GM21526 (cell line): ENCODE data around the gene YOD1.

Experiments
- ATAC-seq: cut with Tn5 transposase; IDR thresholded peaks from one replicate; pipeline ENCODE4 v1.9.1; 2021; ENCODE audit warnings: moderate library complexity; ENCODE audit not compliant: unreplicated experiment, low FRiP score

Gene YOD1

GRCh38 chr1:207073906-207074820 lies 23.2 kb upstream of the YOD1 start:
- ATAC-seq: no peak

GRCh38 chr1:207072233-207072632 lies 21.2 kb upstream of the YOD1 start:
- no peak for ATAC-seq

DNA sequence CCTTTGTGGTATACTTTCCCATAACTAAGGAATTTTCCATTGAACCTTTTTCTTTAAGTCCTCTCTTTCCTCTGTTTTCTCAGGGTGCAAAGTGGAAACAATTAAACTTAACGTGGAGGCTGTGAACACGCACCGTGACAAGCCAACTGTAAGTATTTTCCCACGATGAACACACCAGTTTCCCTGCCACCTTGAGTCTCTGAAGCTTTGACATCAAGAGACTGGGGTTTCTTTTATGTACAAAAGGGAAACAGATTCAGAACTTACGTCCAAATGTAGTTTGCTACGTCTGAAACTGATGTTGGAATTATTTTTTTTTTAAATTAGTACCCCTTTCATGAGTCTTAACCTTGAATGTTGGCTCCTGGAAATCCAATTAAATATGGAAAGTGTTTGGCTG lies 20.4 kb upstream of the YOD1 start:
- ATAC-seq: no peak

DNA sequence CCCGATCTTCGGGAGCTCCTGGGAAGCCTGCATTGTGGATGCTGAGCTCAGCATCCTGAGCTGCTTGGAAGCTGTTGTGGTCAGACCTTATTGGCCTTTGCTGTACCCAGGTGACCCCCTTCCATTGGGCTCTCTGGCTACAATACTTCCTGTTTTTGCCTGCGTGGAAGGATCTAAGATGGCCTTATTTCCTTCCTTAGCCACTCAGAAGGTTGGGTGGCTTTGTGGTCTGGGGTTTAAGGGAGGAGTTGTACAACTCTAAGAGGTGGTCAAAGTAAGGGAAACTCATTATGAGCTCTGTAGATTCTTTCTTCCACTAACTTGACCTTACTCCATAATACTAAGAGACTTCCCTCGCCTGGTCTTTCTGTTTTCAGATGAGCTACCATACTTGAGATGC lies 19.8 kb upstream of the YOD1 start:
- ATAC-seq: no peak

- ATAC-seq: no peak
Measured at GRCh38 chr1:207069858-207070506, 19.0 kb upstream of the YOD1 start.

DNA sequence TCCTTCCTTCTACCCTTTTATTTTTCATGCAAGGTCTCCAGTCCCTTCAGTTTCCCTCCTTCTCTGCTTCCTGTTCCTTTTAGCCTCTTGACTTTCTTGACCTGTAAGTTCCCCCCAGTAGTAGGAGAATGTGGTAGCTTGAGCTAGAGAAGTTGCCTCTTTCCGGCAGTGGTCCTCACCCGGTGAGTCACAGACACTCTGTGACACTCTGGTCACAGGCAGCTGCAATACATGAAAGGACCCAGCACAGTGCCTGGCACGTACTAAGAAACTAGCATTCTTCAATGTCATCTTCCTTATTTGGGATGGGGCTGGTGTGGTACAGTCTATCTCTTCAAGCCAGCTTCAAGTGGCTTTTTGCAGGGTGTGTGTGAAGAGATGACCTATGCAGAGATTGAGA lies 18.1 kb upstream of the YOD1 start:
- no peak for ATAC-seq

- no peak for ATAC-seq
Measured at GRCh38 chr1:207067665-207068064, 16.7 kb upstream of the YOD1 start.

GRCh38 chr1:207067185-207067584 lies 16.2 kb upstream of the YOD1 start:
- no peak for ATAC-seq

DNA sequence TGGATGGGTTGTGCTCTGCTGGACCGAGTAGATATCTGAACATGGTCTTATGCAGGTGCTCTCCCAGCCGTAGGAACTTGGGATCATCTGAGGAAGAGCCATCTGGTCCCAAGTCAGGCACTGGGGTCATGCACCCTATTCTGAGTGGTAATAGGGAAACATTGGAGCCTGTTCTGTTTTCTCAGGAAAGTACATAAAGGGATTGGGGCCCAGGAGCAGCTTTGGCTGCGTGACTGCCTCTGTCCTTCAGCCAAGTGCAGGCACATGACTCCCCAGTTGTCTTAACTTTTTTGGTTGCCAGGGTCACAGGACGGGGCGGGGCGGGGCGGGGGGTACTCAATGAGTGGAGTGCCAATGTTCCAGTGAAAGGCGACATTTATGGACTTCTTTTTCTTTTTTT lies 13.6 kb upstream of the YOD1 start:
- no peak for ATAC-seq

DNA sequence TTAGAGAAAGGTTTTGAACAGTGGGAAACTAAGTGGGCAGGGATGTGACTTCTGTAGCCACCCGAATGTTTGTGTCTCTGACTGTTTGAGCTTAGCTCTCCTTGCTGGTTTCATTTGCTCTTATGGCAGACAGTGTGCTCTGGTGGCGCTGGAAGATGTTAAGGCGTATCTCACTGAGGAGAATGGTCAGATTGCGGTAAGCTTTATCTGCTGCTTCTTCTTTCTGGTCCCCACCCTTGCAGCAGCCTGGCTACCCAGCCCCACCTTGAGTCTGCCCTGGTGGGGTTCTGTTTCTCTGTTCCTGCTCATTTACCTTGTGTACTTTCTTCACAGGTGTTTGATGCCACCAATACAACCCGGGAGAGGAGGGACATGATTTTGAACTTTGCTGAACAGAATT lies 12.0 kb upstream of the YOD1 start:
- ATAC-seq: no peak

- no peak for ATAC-seq
Measured at GRCh38 chr1:207062058-207062457, 11.1 kb upstream of the YOD1 start.

GRCh38 chr1:207060596-207060995 lies 9.6 kb upstream of the YOD1 start:
- no peak for ATAC-seq

DNA sequence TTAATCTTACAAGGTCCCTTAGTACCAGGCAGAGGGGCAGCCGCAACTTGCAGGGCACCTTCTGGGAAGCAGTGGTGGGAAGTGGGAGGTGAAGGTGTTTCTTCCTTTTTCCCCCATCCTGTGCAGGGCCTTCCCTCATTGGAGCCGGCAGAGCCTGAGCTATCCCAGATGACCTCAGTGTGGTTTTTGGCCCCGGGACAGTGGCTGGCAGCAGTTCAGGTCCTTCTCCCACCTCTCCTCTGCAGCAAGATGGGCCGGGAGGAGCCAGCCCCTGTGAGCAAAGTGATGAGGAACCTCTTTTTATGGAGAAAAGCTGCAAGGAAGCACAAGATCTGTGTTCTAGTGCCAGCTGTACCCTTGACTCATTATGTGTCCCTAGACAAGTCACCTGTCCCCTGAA lies 8.9 kb upstream of the YOD1 start:
- ATAC-seq: no peak

DNA sequence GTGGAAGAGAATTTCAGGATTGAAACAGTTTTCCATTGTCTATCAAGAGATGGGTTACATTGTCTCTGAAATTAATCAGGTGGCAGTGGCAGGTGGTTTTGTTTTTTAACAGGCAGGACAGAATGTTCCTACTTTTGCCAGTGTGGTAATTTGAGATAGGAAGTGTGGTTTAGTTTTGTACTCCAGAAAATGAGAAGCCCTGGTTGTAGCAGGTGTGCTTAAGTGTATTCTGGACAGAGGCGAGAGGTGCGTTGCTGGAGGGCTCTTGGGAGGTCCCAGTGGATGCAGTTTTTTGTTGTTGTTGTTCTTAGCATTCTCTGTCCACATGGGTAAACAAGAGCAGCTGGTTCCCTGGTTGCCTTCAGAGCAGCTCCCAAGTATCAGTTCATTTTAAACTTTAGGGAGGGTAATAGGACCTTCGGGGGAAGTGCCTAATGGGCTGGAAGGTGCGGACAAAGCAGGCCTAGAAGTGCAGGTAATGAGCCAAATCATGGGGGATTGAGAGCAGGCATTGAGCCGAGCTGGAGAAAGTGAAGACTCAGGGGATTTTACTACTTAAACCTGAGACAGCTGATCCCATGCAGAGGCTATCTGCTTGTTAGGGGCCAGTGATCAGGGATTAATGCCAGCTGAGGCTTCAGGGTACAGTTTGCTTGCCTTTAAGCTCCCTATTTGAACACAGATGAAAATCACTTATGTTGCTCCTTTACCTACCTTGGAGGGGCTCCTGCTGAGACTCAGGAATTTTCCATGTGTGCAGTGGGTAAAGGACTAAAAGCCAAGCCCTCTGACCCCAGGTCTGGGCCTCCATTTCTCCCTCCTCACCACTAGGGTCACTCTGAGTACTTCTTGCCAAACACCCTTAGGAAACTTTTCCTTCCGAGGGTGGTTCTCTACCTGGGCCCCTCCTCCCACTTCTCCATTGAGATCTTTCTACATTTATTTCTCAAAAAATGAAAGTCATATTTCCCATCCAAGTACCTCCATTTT lies 8.2 kb upstream of the YOD1 start:
- ATAC-seq: no peak

GRCh38 chr1:207058252-207058651 lies 7.2 kb upstream of the YOD1 start:
- no peak for ATAC-seq

DNA sequence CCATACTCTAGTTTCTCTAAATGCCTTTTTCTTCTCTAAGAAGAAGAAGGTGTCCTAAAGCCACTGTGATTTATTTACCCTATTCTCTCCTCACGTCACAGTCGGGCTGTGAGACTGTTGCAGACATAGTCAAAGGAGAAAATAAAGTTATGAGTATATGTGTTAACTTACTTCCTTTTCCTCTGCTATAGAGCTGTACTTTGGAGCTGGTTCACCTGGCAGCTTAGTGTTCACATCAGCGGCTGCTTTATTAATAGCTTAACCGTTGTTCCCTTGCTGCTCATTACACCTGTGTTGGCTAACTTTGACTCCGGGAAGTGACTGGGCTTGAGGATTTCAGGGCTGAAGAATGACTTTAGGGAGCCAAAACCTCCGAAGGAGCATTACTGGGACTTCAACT lies 5.7 kb upstream of the YOD1 start:
- no peak for ATAC-seq

GRCh38 chr1:207055386-207056001 lies 4.5 kb upstream of the YOD1 start:
- ATAC-seq: no peak

GRCh38 chr1:207054491-207054890 lies 3.5 kb upstream of the YOD1 start:
- no peak for ATAC-seq

DNA sequence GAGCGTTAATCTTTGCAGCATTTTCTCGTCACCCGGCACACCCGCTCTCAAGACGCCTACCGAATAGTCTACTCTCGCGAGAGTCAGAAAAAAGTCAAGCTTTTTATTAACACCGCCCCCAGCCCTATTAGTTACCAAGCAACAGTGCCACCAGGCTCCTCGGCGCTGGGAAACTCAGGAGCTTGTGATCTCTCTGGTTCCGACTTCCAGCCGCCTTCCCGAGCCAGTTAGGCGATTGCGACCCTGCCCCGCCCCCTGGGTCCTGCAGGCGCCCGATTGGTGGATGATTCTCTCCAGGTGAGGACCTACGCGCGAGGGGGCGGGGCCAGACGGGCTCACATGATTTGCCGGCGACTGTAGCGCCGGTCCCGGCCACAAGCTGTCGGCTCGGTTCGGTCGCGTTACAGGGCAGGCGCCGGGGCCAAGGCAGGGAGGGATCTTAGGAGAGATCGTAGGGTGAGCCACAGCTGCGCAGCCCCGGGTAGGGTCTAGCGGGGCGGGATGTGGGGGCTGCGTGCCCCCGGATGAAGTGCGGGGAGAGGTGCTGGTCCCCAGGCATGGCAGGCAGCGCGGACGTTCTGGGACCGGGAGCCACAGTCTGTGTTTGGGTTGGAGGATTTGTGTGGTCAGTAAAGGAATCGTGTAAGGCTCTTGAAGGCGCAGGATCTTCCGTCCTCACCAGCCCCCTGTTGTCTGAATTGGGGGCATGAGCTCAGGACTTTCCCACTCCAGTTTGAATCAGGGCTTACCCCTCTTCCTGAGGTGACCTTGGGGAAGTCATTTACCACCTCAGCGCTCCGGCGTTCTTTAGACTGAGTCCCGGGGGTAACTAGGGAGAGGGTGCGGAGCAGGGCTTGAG lies 2.1 kb upstream of the YOD1 start, which contains the start of gene PFKFB2:
TSS of gene PFKFB2 (plus strand) at position 365 of the 859 bp plus-strand sequence. CDS start 1,443 bp downstream, outside the sequence.
- ATAC-seq: peak; percentile 74
